ENCODE results near the gene HMGN1. TPM values are rescaled to one million over a fixed set of nuclear protein-coding genes. Genes with fewer than 3 reads are reported as not detected.

Gene HMGN1, protein sequence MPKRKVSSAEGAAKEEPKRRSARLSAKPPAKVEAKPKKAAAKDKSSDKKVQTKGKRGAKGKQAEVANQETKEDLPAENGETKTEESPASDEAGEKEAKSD
- total RNA-seq, result 100 to 1,000 TPM; 415 to 416 TPM

- peaks cover 35% of the 10 kb centered on the region for H3K36me3 Mint-ChIP-seq (ENCODE audit: low read depth)
- ATAC-seq (peak; percentile 31), DNase-seq (peak; percentile 92)
- peak within 1 kb of the TSS; percentile 92 for H3K4me3 Mint-ChIP-seq
- ChIA-PET CTCF (interaction anchor here (0.6 to 2.9 kb wide), 6 partner anchors 10 to 93 kb away, joined by 3 to 9 read pairs (median 5); a partner anchor contains a TSS), POLR2A (interaction anchor here (0.8 to 5.5 kb wide), 17 partner anchors 9 to 171 kb away, joined by 3 to 111 read pairs (median 5); partner anchors contain the start of genes BRWD1 and PSMG1)
- peak within 1 kb of the TSS; percentile 100 for H3K27ac Mint-ChIP-seq
- TF ChIP-seq, protein P1, sequence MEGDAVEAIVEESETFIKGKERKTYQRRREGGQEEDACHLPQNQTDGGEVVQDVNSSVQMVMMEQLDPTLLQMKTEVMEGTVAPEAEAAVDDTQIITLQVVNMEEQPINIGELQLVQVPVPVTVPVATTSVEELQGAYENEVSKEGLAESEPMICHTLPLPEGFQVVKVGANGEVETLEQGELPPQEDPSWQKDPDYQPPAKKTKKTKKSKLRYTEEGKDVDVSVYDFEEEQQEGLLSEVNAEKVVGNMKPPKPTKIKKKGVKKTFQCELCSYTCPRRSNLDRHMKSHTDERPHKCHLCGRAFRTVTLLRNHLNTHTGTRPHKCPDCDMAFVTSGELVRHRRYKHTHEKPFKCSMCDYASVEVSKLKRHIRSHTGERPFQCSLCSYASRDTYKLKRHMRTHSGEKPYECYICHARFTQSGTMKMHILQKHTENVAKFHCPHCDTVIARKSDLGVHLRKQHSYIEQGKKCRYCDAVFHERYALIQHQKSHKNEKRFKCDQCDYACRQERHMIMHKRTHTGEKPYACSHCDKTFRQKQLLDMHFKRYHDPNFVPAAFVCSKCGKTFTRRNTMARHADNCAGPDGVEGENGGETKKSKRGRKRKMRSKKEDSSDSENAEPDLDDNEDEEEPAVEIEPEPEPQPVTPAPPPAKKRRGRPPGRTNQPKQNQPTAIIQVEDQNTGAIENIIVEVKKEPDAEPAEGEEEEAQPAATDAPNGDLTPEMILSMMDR (IDR thresholded peaks at IDR 0.05), result no peak
- H3K27me3 Mint-ChIP-seq, result no peaks in the 10 kb centered on the region
- intact Hi-C loops (cut with micrococcal nuclease), result loop anchor here (5.0 kb wide), 1 partner anchor 39 kb away; no protein-coding TSS in a partner anchor
- H3K4me1 Mint-ChIP-seq (ENCODE audit: low read depth), result peaks cover 33% of the 10 kb centered on the region
- no peaks in the 10 kb centered on the region for H3K9me3 Mint-ChIP-seq
These were observed at the start of gene HMGN1 for GRCh38 chr21:39348355-39349210. TSS of gene HMGN1 (minus strand) at chr21:39349088. CDS start at chr21:39348917, 171 bp downstream.

DNA sequence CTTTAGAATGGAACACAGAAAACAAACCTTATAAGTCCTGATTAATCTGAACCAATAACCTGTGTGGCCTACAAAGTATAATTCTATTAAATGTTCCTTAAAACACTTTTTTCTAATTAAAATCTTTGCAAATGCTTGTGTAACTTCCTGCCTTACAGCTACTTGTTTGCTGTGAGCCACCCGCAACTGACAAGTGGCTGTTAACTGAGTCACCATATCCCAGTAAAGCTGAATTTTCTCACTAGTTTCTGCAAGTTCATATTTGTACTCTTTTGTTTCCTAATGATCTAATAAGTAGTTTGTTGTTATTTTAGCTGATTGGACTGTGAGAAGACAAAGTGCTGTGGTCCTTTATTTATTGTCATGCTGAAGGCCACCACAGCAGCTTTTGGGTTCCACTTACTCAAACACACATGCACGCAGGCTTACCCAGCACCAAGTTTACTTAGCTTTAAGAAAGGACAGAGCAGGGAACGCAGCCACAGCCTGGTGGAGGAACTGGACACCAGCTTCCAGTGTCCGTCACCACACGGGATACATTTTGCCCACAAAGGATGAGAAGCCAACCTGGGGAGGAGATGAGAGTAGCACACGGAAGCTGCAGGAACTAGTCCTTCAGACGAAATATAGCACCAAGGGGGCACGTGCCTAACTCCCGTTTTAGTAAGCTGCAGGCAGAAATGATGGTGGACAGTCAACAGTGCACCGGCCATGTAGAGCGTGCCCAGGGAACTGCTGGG, 48.9 kb upstream of the HMGN1 start:
- ATAC-seq (no peak), DNase-seq (no peak)
- no peak overlapping the region for H3K27ac Mint-ChIP-seq
- H3K4me3 Mint-ChIP-seq, result no peak overlapping the region
- intact Hi-C loops (cut with micrococcal nuclease), result no loop called here
- TF ChIP-seq, protein P1 (IDR thresholded peaks at IDR 0.05), result no peak
- no peaks in the 10 kb centered on the region for H3K27me3 Mint-ChIP-seq
- peaks cover 20% of the 10 kb centered on the region for H3K36me3 Mint-ChIP-seq (ENCODE audit: low read depth)
- ChIA-PET POLR2A (no interaction called here), CTCF (interaction anchor here (1.8 kb wide), 1 partner anchor 10 kb away, joined by 7 read pairs; no protein-coding TSS in a partner anchor)
- H3K4me1 Mint-ChIP-seq (ENCODE audit: low read depth), result no peaks in the 10 kb centered on the region
- H3K9me3 Mint-ChIP-seq, result no peaks in the 10 kb centered on the region

GRCh38 chr21:39392981-39393380, 44.1 kb upstream of the HMGN1 start:
- POLR2A ChIA-PET, result interaction anchor here (1.5 kb wide), 1 partner anchor 10 kb away, joined by 3 read pairs; no protein-coding TSS in a partner anchor
- ATAC-seq (no peak), DNase-seq (no peak)
- TF ChIP-seq, protein P1 (IDR thresholded peaks at IDR 0.05), result no peak
- Mint-ChIP-seq H3K27me3 (no peaks in the 10 kb centered on the region), H3K4me1 (ENCODE audit: low read depth) (peaks cover 13% of the 10 kb centered on the region), H3K36me3 (ENCODE audit: low read depth) (peaks cover 23% of the 10 kb centered on the region), H3K4me3 (no peak overlapping the region), H3K27ac (no peak overlapping the region), H3K9me3 (no peaks in the 10 kb centered on the region)
- intact Hi-C loops (cut with micrococcal nuclease), result no loop called here
- CTCF ChIA-PET, result interaction anchor here (0.6 kb wide), 1 partner anchor 12 kb away, joined by 3 read pairs; no protein-coding TSS in a partner anchor

DNA sequence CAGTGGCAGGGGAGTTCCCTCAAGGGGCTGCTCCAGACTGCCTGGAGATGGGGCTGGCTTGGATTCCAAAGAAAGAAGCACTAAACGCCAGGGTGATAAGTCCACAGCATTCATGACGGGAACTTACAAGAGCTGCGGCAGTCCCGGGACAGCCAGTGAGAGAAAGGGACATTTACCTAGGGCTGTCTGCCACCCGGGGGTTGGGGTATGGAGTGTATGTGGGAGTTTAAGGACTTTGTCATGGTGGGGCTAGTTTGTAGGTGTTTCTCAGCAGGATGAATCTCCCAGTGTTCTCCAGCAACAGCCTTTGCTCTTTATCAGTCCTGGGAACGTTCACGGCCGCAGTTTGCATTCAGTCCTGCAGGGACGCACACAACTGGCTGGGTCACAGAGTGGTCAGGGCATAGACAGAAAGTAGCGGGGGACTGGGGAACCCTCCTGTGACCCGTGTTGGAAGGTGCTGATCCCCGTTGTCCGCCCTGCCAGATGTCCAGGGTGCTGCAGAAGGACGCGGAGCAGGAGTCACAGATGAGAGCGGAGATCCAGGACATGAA, 41.4 kb upstream of the HMGN1 start:
- intact Hi-C loops (cut with micrococcal nuclease), result no loop called here
- DNase-seq (no peak), ATAC-seq (no peak)
- H3K27me3 Mint-ChIP-seq, result no peaks in the 10 kb centered on the region
- H3K4me1 Mint-ChIP-seq (ENCODE audit: low read depth), result peaks cover 25% of the 10 kb centered on the region
- H3K4me3 Mint-ChIP-seq, result no peak overlapping the region
- H3K27ac Mint-ChIP-seq, result no peak overlapping the region
- POLR2A ChIA-PET, result interaction anchor here (0.7 to 1.6 kb wide), 2 partner anchors 42 to 77 kb away, joined by 3 to 8 read pairs; partner anchors contain the start of gene BRWD1
- TF ChIP-seq, protein P1 (IDR thresholded peaks at IDR 0.05), result no peak
- CTCF ChIA-PET, result interaction anchor here (0.9 to 3.2 kb wide), 5 partner anchors 14 to 54 kb away, joined by 3 to 9 read pairs (median 5); partner anchors contain the start of gene HMGN1
- H3K9me3 Mint-ChIP-seq, result no peaks in the 10 kb centered on the region
- peaks cover 18% of the 10 kb centered on the region for H3K36me3 Mint-ChIP-seq (ENCODE audit: low read depth)

Measured in activated CD8-positive, alpha-beta T cell treated with anti-CD3 and anti-CD28 coated beads for 36 hours (primary cell).